Body of pancreas (tissue), 4 donors: ENCODE measurements around the gene RSPRY1. TPM values are rescaled to one million over a fixed set of nuclear protein-coding genes. Genes with fewer than 3 reads are reported as not detected.

Experiments
- ATAC-seq: fragments of 150-250 bp; one replicate; pipeline ENCODE4 v1.9.1; 2016
- DNase-seq, 4 donors: peaks; one replicate each; pipeline ENCODE4 v3.0.0-alpha.2; 2019
- H3K27ac ChIP-seq, 4 donors: fragments of 200-600 bp; sonication (generic); 1 replicate in 3 of 4; 2 replicates in 1 of 4; pipeline versions ENCODE4 v1.5.1 to v1.6.1; 2016 to 2019; ENCODE audit warnings: mild to moderate bottlenecking in 1 of 4, mixed read lengths in 1 of 4, moderate library complexity in 1 of 4
- H3K27me3 ChIP-seq, 2 donors: fragments of 200-600 bp; sonication (generic); one replicate each; pipeline ENCODE4 v1.6.0; 2016; ENCODE audit warnings: mild to moderate bottlenecking in 1 of 2
- H3K36me3 ChIP-seq, 2 donors: fragments of 200-600 bp; sonication (generic); replicated peaks in 1 of 2; 2 replicates each; pipeline ENCODE4 v1.5.1; 2016; ENCODE audit warnings: low read depth in 2 of 2; ENCODE audit not compliant: insufficient read depth in 1 of 2
- H3K4me1 ChIP-seq: fragments of 200-600 bp; sonication (generic); one replicate; pipeline ENCODE4 v1.6.0; 2016
- H3K4me3 ChIP-seq, 2 donors: fragments of 200-600 bp; sonication (generic); 1 replicate in 1 of 2; 2 replicates in 1 of 2; pipeline ENCODE4 v1.5.1; 2016 to 2019
- H3K9me3 ChIP-seq, 3 donors: fragments of 200-600 bp; sonication (generic); 1 replicate in 2 of 3; 2 replicates in 1 of 3; pipeline ENCODE4 v1.5.1; 2016
- CTCF ChIP-seq, 7 experiments: fragments of 450-650 bp in 4 of 7; fragments of 200-600 bp in 3 of 7; sonication (generic) in 3 of 7; IDR thresholded peaks; one replicate each; pipeline ENCODE4 v1.5.1; 2016 to 2019; ENCODE audit warnings: antibody characterized with exemption in 7 of 7
- POLR2A ChIP-seq, 3 donors: fragments of 450-650 bp; IDR thresholded peaks; one replicate each; pipeline ENCODE4 v1.6.1; 2016; ENCODE audit warnings: antibody characterized with exemption in 3 of 3, mild to moderate bottlenecking in 2 of 3
- WGBS, 2 donors: methylation state at CpG; one replicate each; pipeline ENCODE4 v1.1.5; 2017; 5-methylcytosine and 5-hydroxymethylcytosine counted together
- intact Hi-C: fragments of 100-400 bp; cut with DNase I; formaldehyde crosslinking; loops from one replicate; pipeline ENCODE4 v1.15.1; 2023
- total RNA-seq, 2 donors: library from RNA; depleted of rRNA; stranded (reverse); fragments of >200 nt; gene quantifications; one replicate each; pipeline ENCODE4 v1.1.0, GENCODE V29; 2016

RSPRY1 gene
- total RNA-seq, 2 donors from 2014 or later: 13.8 to 31.4 TPM

GRCh38 chr16:57152096-57153093 is 33.7 kb upstream of the RSPRY1 start:
- no peak for ATAC-seq
- no peak for DNase-seq
- Histone ChIP-seq H3K4me1 (peaks cover 19% of the 10 kb centered on the region), H3K36me3 (peaks cover 0 to 22% of the 10 kb centered on the region in 2 donors), H3K27me3 (no peaks in the 10 kb centered on the region), H3K27ac (no peak overlapping the region), H3K9me3 (no peaks in the 10 kb centered on the region), H3K4me3 (no peak overlapping the region)
- intact Hi-C loops: no loop called here
- WGBS, 2 donors: 86 to 91% methylated on average over 4 of the region's 4 CpGs
- no peak for TF ChIP-seq POLR2A (IDR thresholded peaks at IDR 0.05)
- TF ChIP-seq CTCF (IDR thresholded peaks at IDR 0.05): no peak

GRCh38 chr16:57153841-57154240 is 32.3 kb upstream of the RSPRY1 start:
- H3K9me3 ChIP-seq: no peaks in the 10 kb centered on the region
- intact Hi-C loops: no loop called here
- ATAC-seq (no peak), DNase-seq (no peak)
- WGBS, 2 donors: 87 to 96% methylated on average over 6 of the region's 6 CpGs
- peaks cover 0 to 24% of the 10 kb centered on the region in 2 donors for H3K36me3 ChIP-seq
- H3K27me3 ChIP-seq: no peaks in the 10 kb centered on the region
- H3K4me3 ChIP-seq: no peak overlapping the region
- H3K27ac ChIP-seq: no peak overlapping the region
- TF ChIP-seq POLR2A (IDR thresholded peaks at IDR 0.05) (no peak), CTCF (IDR thresholded peaks at IDR 0.05) (no peak)
- peaks cover 10% of the 10 kb centered on the region for H3K4me1 ChIP-seq

GRCh38 chr16:57155702-57156350 is 30.3 kb upstream of the RSPRY1 start:
- no peaks in the 10 kb centered on the region for H3K27me3 ChIP-seq
- peaks cover 5% of the 10 kb centered on the region for H3K4me1 ChIP-seq
- no peak overlapping the region for H3K27ac ChIP-seq
- no peaks in the 10 kb centered on the region for H3K9me3 ChIP-seq
- H3K4me3 ChIP-seq: no peak overlapping the region
- no peak for ATAC-seq
- intact Hi-C loops: no loop called here
- peaks cover 0 to 29% of the 10 kb centered on the region in 2 donors for H3K36me3 ChIP-seq
- WGBS, 2 donors: 74 to 82% methylated on average over 6 of the region's 6 CpGs
- no peak for DNase-seq
- TF ChIP-seq POLR2A (IDR thresholded peaks at IDR 0.05): no peak
- no peak for TF ChIP-seq CTCF (IDR thresholded peaks at IDR 0.05)

GRCh38 chr16:57156351-57156703 is 29.8 kb upstream of the RSPRY1 start:
- Histone ChIP-seq H3K36me3 (peaks cover 0 to 29% of the 10 kb centered on the region in 2 donors), H3K4me3 (no peak overlapping the region), H3K4me1 (no peaks in the 10 kb centered on the region), H3K9me3 (no peaks in the 10 kb centered on the region), H3K27me3 (no peaks in the 10 kb centered on the region), H3K27ac (no peak overlapping the region)
- WGBS, 2 donors: 33 to 35% methylated on average over 4 of the region's 4 CpGs
- intact Hi-C loops: no loop called here
- DNase-seq (no peak), ATAC-seq (no peak)
- no peak for TF ChIP-seq CTCF (IDR thresholded peaks at IDR 0.05)
- TF ChIP-seq POLR2A (IDR thresholded peaks at IDR 0.05): no peak
